ENCODE measurements around the gene GRAMD1A.
"Not testable (repeated sequence)": the region's sequence is repeated elsewhere in the genome, so short reads cannot be mapped to it uniquely, and the experiment has no call there.

GRAMD1A gene

GRCh38 chr19:35021596-35021995 lies 21.5 kb downstream of the GRAMD1A start:
- no peak for DNase-seq

GRCh38 chr19:35022460-35022859 lies 22.3 kb downstream of the GRAMD1A start:
- DNase-seq: no peak

GRCh38 chr19:35023428-35023827 lies 23.3 kb downstream of the GRAMD1A start:
- DNase-seq: no peak

- no peak for DNase-seq
Observed at GRCh38 chr19:35024095-35024494, 24.0 kb downstream of the GRAMD1A start.

GRCh38 chr19:35025969-35026368 lies 25.8 kb downstream of the GRAMD1A start:
- no peak for DNase-seq

GRCh38 chr19:35026418-35026817 lies 26.3 kb downstream of the GRAMD1A start:
- no peak for DNase-seq

- no peak for DNase-seq
Observed at GRCh38 chr19:35027009-35027408, 26.9 kb downstream of the GRAMD1A start.

- DNase-seq: no peak
Observed at GRCh38 chr19:35027851-35028599, 27.9 kb downstream of the GRAMD1A start.

- not testable (repeated sequence) for DNase-seq
Observed at GRCh38 chr19:35028600-35028885, 28.4 kb downstream of the GRAMD1A start.

GRCh38 chr19:35029275-35029736 lies 29.2 kb downstream of the GRAMD1A start:
- DNase-seq: not testable (repeated sequence)

- no peak for DNase-seq
Observed at GRCh38 chr19:35029737-35030256, 29.7 kb downstream of the GRAMD1A start.

- peak; percentile 48 for DNase-seq
Observed at GRCh38 chr19:35030257-35031071, 30.3 kb downstream of the GRAMD1A start, which contains the start of gene SCN1B. SCN1B (plus strand) TSS chr19:35030470; CDS start chr19:35030821, 351 bp downstream.

- DNase-seq: peak; percentile 12
Observed at GRCh38 chr19:35031072-35031881, 31.2 kb downstream of the GRAMD1A start.

GRCh38 chr19:35032356-35032865 lies 32.3 kb downstream of the GRAMD1A start:
- DNase-seq: no peak

- DNase-seq: no peak
Observed at GRCh38 chr19:35033067-35034004, 33.2 kb downstream of the GRAMD1A start.

GRCh38 chr19:35034005-35034502 lies 33.9 kb downstream of the GRAMD1A start:
- no peak for DNase-seq

- no peak for DNase-seq
Observed at GRCh38 chr19:35034588-35035382, 34.7 kb downstream of the GRAMD1A start.

GRCh38 chr19:35037716-35038622 lies 37.8 kb downstream of the GRAMD1A start:
- DNase-seq: no peak

Measured in amniotic stem cell (primary cell).